ENCODE results near the gene CRYBG3.

DNA sequence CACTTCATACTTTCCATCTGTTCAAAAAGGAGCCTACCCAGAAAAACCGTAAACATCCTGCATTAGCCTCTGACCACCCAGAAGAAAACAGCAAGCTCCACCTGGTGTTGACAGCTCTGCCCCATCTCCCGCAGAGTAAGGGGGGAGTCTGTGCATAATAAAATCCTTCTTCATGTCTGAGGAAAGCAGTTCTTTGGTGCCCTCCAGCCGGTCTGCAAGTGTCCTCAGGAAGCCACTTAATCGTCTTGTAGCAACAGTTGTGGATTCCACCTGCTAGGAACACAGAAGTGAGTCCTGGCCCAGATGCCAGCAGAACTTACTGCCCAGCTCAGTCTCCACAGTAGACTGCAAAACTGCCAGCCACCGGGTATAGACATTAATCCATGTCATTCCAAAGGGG lies 127.9 kb downstream of the CRYBG3 start:
- TF ChIP-seq, protein P1, sequence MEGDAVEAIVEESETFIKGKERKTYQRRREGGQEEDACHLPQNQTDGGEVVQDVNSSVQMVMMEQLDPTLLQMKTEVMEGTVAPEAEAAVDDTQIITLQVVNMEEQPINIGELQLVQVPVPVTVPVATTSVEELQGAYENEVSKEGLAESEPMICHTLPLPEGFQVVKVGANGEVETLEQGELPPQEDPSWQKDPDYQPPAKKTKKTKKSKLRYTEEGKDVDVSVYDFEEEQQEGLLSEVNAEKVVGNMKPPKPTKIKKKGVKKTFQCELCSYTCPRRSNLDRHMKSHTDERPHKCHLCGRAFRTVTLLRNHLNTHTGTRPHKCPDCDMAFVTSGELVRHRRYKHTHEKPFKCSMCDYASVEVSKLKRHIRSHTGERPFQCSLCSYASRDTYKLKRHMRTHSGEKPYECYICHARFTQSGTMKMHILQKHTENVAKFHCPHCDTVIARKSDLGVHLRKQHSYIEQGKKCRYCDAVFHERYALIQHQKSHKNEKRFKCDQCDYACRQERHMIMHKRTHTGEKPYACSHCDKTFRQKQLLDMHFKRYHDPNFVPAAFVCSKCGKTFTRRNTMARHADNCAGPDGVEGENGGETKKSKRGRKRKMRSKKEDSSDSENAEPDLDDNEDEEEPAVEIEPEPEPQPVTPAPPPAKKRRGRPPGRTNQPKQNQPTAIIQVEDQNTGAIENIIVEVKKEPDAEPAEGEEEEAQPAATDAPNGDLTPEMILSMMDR (conservative IDR thresholded peaks at IDR 0.05): no peak
- no peak for TF ChIP-seq EZH2 (IDR thresholded peaks at IDR 0.05; ENCODE audit: low read depth)
